ENCODE results near the gene ACTA1. TPM values are rescaled to one million over a fixed set of nuclear protein-coding genes. Genes with fewer than 3 reads are reported as not detected.

The ACTA1 gene
- total and polyA plus RNA-seq, 2 of the 13 experiments (the other 11 are each of a cell fraction or from before 2014, with no cell fraction given) = 1.4 to 5.2 TPM

DNA sequence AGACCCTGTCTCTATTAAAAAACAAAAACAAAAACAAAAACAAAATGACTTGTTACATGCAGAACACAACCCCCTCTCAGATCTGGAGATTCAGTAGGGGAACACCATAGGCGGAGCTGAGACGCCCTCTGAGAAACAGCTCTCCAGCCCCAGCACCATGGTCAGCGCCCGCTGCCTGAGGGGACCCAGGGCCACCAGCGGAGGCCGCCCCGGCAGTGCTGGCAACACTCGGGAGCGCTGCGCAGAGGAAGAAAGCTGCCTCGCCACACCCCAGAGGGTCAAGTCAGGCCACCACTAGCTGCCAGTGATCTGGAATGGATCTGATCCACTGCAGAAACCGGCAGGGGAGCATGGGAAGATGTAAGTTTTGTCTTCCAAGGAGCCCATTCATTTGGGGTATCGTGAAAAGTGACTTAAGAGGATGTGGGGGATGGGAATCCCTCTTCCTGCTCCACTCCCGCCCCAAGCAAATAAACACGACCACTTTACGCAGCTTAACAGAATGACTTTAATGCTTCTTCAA is 3.1 kb downstream of the ACTA1 start (continued):
- TF ChIP-seq, protein P1, sequence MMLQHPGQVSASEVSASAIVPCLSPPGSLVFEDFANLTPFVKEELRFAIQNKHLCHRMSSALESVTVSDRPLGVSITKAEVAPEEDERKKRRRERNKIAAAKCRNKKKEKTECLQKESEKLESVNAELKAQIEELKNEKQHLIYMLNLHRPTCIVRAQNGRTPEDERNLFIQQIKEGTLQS (CRISPR knock-in tag; IDR thresholded peaks at IDR 0.05) = 0 out of 2 replicates have a peak, but pooled peaks have one; percentile 24
- no peak for TF ChIP-seq ZNF282 (IDR thresholded peaks at IDR 0.05; ENCODE audit: partially characterized antibody)
- TF ChIP-seq, protein P2, sequence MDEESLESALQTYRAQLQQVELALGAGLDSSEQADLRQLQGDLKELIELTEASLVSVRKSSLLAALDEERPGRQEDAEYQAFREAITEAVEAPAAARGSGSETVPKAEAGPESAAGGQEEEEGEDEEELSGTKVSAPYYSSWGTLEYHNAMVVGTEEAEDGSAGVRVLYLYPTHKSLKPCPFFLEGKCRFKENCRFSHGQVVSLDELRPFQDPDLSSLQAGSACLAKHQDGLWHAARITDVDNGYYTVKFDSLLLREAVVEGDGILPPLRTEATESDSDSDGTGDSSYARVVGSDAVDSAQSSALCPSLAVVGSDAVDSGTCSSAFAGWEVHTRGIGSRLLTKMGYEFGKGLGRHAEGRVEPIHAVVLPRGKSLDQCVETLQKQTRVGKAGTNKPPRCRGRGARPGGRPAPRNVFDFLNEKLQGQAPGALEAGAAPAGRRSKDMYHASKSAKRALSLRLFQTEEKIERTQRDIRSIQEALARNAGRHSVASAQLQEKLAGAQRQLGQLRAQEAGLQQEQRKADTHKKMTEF (CRISPR knock-in tag; IDR thresholded peaks at IDR 0.05) = no peak
- TF ChIP-seq, protein P3, sequence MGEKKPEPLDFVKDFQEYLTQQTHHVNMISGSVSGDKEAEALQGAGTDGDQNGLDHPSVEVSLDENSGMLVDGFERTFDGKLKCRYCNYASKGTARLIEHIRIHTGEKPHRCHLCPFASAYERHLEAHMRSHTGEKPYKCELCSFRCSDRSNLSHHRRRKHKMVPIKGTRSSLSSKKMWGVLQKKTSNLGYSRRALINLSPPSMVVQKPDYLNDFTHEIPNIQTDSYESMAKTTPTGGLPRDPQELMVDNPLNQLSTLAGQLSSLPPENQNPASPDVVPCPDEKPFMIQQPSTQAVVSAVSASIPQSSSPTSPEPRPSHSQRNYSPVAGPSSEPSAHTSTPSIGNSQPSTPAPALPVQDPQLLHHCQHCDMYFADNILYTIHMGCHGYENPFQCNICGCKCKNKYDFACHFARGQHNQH (CRISPR knock-in tag; IDR thresholded peaks at IDR 0.05) = no peak
- 0 out of 2 replicates have a peak, but pooled peaks have one; percentile 33 for TF ChIP-seq IRF2 (CRISPR knock-in tag; IDR thresholded peaks at IDR 0.05)
- TF ChIP-seq MED8 (CRISPR knock-in tag; IDR thresholded peaks at IDR 0.05; ENCODE audit: insufficient replicate concordance) = no peak
- peak; percentile 57; the same call in 1 of the 2 replicates for TF ChIP-seq ZNF12 (CRISPR knock-in tag; IDR thresholded peaks at IDR 0.05)
- TF ChIP-seq EHMT2 (IDR thresholded peaks at IDR 0.05; ENCODE audit: borderline replicate concordance, low read depth, low read length) = peak; percentile 55; the same call in 1 of the 2 replicates
- TF ChIP-seq ZNF607 (CRISPR knock-in tag; IDR thresholded peaks at IDR 0.05; ENCODE audit: borderline replicate concordance) = 0 out of 2 replicates have a peak, but pooled peaks have one; percentile 47
- TF ChIP-seq, protein P4, sequence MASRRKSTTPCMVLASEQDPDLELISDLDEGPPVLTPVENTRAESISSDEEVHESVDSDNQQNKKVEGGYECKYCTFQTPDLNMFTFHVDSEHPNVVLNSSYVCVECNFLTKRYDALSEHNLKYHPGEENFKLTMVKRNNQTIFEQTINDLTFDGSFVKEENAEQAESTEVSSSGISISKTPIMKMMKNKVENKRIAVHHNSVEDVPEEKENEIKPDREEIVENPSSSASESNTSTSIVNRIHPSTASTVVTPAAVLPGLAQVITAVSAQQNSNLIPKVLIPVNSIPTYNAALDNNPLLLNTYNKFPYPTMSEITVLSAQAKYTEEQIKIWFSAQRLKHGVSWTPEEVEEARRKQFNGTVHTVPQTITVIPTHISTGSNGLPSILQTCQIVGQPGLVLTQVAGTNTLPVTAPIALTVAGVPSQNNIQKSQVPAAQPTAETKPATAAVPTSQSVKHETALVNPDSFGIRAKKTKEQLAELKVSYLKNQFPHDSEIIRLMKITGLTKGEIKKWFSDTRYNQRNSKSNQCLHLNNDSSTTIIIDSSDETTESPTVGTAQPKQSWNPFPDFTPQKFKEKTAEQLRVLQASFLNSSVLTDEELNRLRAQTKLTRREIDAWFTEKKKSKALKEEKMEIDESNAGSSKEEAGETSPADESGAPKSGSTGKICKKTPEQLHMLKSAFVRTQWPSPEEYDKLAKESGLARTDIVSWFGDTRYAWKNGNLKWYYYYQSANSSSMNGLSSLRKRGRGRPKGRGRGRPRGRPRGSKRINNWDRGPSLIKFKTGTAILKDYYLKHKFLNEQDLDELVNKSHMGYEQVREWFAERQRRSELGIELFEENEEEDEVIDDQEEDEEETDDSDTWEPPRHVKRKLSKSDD (CRISPR knock-in tag; IDR thresholded peaks at IDR 0.05; ENCODE audit: low read depth) = no peak
- no peak for TF ChIP-seq TRIM24 (CRISPR knock-in tag; IDR thresholded peaks at IDR 0.05)
- peak; percentile 16; the same call in 1 of the 2 replicates for TF ChIP-seq RXRA (CRISPR knock-in tag; IDR thresholded peaks at IDR 0.05)
- TF ChIP-seq, protein P5, sequence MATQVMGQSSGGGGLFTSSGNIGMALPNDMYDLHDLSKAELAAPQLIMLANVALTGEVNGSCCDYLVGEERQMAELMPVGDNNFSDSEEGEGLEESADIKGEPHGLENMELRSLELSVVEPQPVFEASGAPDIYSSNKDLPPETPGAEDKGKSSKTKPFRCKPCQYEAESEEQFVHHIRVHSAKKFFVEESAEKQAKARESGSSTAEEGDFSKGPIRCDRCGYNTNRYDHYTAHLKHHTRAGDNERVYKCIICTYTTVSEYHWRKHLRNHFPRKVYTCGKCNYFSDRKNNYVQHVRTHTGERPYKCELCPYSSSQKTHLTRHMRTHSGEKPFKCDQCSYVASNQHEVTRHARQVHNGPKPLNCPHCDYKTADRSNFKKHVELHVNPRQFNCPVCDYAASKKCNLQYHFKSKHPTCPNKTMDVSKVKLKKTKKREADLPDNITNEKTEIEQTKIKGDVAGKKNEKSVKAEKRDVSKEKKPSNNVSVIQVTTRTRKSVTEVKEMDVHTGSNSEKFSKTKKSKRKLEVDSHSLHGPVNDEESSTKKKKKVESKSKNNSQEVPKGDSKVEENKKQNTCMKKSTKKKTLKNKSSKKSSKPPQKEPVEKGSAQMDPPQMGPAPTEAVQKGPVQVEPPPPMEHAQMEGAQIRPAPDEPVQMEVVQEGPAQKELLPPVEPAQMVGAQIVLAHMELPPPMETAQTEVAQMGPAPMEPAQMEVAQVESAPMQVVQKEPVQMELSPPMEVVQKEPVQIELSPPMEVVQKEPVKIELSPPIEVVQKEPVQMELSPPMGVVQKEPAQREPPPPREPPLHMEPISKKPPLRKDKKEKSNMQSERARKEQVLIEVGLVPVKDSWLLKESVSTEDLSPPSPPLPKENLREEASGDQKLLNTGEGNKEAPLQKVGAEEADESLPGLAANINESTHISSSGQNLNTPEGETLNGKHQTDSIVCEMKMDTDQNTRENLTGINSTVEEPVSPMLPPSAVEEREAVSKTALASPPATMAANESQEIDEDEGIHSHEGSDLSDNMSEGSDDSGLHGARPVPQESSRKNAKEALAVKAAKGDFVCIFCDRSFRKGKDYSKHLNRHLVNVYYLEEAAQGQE (IDR thresholded peaks at IDR 0.05; ENCODE audit: borderline replicate concordance in 1 of 2, low read depth in 1 of 2, low read length in 2 of 2) = peak; percentile 97 to 98
- no peak for TF ChIP-seq ZNF44 (CRISPR knock-in tag; IDR thresholded peaks at IDR 0.05)
- TF ChIP-seq, protein P6, sequence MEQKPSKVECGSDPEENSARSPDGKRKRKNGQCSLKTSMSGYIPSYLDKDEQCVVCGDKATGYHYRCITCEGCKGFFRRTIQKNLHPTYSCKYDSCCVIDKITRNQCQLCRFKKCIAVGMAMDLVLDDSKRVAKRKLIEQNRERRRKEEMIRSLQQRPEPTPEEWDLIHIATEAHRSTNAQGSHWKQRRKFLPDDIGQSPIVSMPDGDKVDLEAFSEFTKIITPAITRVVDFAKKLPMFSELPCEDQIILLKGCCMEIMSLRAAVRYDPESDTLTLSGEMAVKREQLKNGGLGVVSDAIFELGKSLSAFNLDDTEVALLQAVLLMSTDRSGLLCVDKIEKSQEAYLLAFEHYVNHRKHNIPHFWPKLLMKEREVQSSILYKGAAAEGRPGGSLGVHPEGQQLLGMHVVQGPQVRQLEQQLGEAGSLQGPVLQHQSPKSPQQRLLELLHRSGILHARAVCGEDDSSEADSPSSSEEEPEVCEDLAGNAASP (CRISPR knock-in tag; IDR thresholded peaks at IDR 0.05; ENCODE audit: borderline replicate concordance) = peak; percentile 65
- TF ChIP-seq ZNF7 (CRISPR knock-in tag; IDR thresholded peaks at IDR 0.05) = 0 out of 2 replicates have a peak, but pooled peaks have one; percentile 21
- peak; percentile 45; the same call in 1 of the 2 replicates for TF ChIP-seq ERF (CRISPR knock-in tag; IDR thresholded peaks at IDR 0.05)
- peak; percentile 93 for TF ChIP-seq WIZ (CRISPR knock-in tag; IDR thresholded peaks at IDR 0.05)
- TF ChIP-seq ZNF230 (CRISPR knock-in tag; IDR thresholded peaks at IDR 0.05) = no peak
